KBM-7 (cell line): Measurements from ENCODE around the gene CXCL11.
"Not testable (repeated sequence)": the region's sequence is repeated elsewhere in the genome, so short reads cannot be mapped to it uniquely, and the experiment has no call there.

Source experiments
- DNase-seq: peaks from one replicate; pipeline ENCODE4 v3.0.0-alpha.2; 2015
- in situ Hi-C: fragments of 300-500 bp; cut with MboI; formaldehyde crosslinking; loops from 2 replicates; pipeline ENCODE4 v1.14.3; 2020; ENCODE audit warnings: low sequenced_read_pairs, low pct_unique_long_range_greater_than_20kb, mixed read lengths

Gene CXCL11

DNA sequence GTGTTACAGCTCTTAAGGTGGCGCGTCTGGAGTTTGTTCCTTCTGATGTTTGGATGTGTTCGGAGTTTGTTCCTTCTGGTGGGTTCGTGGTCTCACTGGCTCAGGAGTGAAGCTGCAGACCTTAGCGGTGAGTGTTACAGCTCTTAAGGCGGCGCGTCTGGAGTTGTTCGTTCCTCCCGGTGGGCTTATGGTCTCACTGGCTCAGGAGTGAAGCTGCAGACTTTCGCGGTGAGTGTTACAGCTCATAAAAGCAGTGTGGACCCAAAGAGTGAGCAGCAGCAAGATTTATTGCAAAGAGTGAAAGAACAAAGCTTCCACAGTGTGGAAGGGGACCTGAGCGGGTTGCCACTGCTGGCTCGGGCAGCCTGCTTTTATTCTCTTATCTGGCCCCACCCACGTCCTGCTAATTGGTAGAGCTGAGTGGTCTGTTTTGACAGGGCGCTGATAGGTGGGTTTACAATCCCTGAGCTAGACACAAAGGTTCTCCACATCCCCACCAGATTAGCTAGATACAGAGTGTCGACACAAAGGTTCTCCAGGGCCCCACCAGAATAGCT, 14.1 kb upstream of the CXCL11 start:
- in situ Hi-C loops, DNase-seq: not testable (repeated sequence)

DNA sequence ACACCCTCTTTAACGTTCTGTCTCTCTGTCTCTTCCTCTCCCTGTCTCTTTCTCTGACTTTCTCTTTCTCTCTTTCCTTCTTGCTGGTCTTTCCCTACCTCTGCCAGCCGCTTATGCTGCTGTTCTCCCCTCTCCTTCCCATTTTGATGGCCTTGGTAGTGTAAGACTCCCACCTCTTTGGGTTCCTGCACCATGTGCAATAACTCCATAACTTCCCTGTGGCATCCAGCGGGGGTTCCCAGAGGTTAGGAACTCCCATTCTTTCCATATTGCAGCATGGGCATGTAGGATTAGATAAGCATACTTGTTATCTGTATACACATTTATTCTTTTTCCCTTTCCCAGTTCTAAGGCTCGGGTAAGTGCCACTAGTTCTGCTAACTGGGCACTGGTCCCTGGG, 8.8 kb upstream of the CXCL11 start:
- DNase-seq, in situ Hi-C loops: not testable (repeated sequence)

DNA sequence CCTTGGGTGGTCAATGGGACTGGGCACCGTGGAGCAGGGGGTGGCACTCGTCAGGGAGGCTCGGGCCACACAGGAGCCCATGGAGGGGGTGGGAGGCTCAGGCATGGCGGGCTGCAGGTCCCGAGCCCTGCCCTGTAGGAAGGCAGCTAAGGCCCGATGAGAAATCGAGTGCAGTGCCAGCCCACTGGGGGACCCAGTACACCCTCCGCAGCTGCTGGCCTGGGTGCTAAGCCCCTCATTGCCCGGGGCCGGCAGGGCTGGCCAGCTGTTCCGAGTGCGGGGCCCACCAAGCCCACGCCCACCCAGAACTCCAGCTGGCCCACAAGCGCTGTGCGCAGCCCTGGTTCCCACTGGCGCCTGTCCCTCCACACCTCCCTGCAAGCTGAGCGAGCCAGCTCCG, 7.4 kb upstream of the CXCL11 start:
- DNase-seq, in situ Hi-C loops: not testable (repeated sequence)

DNA sequence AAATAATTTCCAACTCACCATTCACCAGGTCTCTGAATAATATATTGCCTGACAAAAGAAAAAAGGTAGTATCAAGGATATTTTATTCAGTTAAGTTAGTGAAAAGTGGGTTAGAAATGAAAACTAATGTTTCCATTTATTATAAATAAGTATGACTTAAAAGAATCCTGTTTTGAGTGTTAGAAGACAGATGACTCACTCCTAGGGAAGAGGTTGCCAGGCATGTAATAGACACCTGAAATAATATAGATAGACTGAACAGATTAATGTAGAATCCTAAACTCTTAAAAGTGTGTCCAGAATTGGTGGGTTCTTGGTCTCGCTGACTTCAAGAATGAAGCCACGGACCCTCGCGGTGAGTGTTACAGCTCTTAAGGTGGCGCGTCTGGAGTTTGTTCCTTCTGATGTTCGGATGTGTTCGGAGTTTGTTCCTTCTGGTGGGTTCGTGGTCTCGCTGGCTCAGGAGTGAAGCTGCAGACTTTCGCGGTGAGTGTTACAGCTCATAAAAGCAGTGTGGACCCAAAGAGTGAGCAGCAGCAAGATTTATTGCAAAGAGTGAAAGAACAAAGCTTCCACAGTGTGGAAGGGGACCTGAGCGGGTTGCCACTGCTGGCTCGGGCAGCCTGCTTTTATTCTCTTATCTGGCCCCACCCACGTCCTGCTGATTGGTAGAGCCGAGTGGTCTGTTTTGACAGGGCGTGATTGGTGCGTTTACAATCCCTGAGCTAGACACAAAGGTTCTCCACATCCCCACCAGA, 6.5 kb upstream of the CXCL11 start:
- DNase-seq, in situ Hi-C loops: not testable (repeated sequence)

DNA sequence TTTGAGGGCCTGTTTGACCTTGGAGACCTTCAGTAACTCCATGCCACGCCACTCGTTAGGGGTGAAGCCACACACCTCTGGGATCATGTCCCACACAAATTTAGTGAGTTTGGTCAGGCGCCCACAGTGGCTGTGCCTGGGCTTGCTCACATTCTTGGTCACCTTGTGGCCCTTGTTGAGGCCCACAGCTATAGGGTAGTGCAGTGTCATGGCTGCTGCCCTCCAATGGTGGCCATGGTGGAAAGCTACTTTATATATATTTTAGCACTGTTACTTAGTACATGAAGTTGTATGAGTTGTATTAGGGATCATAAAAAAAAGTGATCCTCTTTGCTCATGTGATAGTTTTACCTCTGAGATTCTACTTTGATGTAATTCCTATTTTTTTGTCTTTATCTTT, 985 bp upstream of the CXCL11 start:
- in situ Hi-C loops = no loop called here
- no peak for DNase-seq

DNA sequence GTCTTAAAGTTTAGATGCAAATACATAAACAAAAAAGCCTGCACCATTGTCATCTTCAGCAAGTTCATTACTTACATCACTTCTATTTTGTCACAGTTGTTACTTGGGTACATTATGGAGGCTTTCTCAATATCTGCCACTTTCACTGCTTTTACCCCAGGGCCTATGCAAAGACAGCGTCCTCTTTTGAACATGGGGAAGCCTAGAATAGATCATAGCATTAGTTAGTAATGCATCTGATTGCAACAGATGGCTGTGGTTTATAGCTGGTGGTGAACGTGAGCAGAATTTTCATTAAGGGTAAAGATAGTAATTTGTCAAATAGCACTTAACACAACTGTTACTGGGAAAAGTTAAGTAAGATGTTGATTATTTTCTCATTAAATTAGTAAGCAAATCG, 729 bp downstream of the CXCL11 start:
- DNase-seq = no peak
- in situ Hi-C loops = no loop called here

DNA sequence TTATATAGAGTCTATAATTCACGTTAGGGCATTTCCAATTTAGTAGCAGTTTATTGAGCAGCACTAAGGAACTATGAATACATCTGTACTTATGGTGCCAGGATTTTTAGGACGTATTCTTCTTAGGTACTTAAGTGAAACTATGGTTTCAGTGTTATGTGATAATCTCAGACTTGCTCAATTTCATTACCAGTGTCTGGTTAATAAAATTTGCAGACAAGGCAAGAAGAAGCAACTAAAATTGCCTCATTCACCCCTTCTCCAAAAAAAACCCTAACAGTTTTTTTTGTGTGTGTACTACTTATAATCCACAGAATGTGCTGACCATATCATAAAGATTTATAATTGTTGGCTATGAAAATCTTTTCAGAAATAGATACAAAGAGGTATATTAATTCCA, 6.6 kb downstream of the CXCL11 start:
- in situ Hi-C loops = no loop called here

DNA sequence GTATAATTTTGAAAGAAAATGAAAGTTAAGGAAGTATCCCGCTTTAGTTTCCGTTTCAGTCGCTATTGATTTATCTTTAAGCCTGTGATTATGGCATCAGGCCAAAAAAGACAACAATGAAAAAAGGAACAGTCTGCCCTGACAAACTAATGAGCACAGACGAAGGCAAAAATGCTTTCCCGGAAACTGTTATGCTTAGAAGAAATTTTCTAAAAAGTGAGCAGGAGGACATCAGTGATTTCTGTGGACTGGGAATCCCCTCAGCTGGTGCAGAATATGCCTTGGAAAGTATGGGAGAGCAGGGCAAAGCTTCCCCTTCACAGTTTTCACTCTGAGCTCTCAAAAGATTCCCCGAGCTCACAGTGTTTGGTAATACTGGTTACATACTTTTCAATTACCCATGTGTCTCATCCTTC, 7.5 kb downstream of the CXCL11 start:
- peak; percentile 62 for DNase-seq
- in situ Hi-C loops = no loop called here

More for the DNA sequence above, 6.6 kb downstream of the CXCL11 start:
- DNase-seq = no peak

DNA sequence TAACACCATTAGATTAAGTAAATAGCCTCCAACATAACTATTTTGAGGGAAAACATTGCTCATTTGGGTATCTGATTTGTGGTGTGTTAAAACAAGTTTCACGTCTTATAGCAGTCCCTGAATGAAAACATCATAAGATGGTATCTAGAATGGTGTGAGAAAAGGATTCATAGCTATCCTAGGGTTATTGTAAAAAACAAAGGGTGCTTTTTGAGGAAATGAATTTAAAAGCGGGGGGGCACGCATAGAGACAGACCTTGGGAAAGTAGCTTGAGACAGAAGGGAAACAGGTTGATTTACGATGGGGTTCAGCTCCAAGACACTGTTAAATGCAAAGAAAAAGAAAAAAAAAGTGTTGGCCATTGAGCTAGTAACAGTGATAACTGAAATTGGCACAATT, 11.8 kb downstream of the CXCL11 start:
- in situ Hi-C loops = no loop called here
- peak; percentile 9 for DNase-seq

DNA sequence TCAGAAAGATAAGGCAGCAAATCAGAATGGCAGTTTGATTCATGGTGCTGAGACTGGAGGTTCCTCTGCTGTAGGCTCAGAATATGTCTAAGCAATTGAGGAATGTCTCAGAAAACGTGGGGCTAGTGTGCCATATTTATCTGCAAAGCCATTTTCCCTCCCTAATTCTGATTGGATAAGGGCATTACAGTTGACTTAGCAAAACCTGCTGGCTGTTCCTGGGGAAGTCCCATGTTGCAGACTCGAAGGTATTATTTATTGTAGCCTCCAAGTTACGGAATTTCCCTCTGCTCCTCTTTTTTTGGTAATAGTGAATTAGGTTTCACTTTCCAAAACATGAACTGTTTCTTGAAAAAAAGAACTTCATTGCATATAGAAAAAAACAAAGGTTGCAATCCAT, 12.5 kb downstream of the CXCL11 start, which contains the start of gene CXCL10:
TSS of gene CXCL10 (minus strand) at position 109 of the 400 bp plus-strand sequence. CDS start at position 43, 66 bp downstream.
- in situ Hi-C loops = no loop called here
- no peak for DNase-seq

DNA sequence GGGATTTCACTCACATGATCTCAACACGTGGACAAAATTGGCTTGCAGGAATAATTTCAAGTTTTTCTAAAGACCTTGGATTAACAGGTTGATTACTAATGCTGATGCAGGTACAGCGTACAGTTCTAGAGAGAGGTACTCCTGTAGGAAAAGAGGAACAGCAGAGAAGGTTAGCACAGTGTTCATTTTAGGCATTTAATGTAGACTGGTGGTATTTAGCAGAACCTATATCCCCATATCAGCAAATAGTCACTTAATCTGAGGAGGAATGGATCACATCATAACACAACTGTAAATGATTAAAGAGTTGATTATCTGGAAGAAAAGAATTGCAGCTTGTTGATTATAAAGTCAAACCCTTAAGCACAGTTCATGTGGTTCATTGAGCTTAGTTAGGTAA, 13.2 kb downstream of the CXCL11 start:
- in situ Hi-C loops = no loop called here

DNA sequence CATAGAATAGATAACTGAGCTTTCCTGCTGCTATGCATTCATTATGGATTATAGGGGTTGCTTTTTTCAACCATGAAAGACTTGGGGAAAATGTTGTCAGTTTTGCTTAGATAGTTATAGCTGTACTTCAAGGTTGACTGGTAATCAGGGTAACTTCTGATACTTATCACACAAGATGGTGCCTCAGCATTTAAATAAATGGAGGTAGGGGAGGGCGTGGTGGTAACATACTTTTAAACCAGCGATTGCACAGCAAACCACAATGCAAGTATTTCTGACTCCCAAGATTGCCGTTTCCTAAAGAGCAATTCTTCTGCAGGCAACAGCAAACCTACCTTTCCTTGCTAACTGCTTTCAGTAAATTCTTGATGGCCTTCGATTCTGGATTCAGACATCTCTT, 13.8 kb downstream of the CXCL11 start:
- in situ Hi-C loops = no loop called here
- DNase-seq = no peak

More for the DNA sequence above, 13.2 kb downstream of the CXCL11 start:
- no peak for DNase-seq

DNA sequence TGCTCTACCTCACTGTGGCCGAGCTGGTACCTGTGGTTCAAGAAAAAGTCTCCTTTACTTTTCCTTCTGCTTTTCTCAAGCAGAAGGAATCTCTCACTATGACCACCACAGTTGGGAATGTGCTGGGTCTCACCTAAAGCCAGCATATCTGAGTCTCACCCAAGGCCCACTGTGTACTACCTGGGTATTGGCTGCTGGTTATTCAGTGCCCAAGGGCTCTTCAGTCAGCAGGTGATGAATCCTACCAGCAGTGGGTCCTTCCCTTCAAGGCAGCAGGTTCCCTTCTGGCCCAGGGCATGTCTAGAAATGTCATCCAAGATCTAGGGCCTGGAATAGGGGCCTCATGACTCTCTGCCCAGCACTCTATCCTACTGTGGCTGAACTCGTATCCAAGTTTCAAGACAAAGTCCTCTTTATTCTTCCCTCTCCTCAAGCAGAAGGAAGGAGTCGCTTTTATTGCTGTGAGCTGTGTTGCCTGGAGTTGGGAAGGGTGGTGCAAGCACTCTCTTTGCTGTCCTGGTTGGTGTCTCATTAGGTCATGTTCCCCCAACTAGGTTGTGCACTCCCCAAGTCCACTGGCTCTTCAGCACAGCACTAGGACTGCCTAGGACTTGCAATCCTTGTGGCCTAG, 18.7 kb downstream of the CXCL11 start:
- DNase-seq = no peak
- in situ Hi-C loops = no loop called here

DNA sequence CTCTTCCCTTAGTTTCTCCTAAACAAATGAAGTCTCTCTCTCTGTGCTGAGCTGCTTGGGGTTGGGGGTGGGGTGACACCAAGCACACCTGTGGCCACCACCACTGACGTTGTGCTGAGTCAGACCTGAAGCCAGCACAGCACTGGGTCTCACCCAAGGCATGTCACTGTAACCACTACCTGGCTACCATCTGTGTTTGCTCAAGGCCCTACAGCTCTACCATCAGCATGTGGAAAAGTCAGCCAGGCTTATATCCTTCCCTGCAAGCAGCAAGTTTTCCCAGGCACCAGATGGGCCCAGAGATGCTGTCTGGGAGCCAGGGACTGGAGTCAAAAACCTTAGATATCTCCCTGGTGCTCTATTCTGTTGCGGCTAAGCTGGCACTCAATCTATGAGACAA, 19.5 kb downstream of the CXCL11 start:
- no peak for DNase-seq
- in situ Hi-C loops = no loop called here

DNA sequence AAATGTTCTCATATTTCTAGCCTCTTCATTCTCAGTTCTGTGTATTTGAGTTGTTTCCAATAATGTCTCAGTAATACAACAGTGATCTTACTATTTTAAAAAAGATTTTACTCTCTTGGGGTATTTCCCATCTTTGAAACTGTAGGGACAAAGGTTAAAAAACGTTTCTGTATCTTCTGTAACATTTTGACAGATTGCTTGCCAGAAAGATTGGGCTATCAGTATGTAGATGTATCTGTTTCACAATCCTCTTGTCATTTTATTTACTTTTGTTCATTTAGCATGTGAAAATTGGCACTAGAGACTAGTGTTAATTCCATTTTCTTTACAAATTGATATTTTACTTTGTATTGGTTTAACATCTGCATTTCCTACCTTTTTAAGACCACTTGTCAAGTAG, 22.3 kb downstream of the CXCL11 start:
- DNase-seq = no peak
- in situ Hi-C loops = no loop called here

DNA sequence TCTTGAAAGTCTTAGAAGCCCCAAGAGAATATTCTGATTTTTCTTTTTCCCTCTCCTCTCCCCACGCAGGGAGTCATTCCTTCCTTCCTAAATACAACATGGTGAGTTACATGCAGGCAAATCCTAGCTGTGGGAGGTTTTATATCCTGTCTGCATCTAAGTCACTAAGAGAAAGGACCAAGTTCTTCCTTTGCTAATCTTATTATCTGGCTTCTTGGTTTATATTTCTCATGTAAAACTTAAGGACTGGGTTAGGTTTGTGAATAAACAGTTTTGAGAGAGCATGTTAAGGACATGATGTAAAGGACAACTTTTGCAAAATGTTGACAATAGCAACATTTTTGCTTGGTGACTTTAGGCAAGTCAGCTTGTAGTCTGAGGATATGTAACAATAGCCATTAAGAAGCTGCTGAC, 23.5 kb downstream of the CXCL11 start:
- no peak for DNase-seq
- in situ Hi-C loops = no loop called here

DNA sequence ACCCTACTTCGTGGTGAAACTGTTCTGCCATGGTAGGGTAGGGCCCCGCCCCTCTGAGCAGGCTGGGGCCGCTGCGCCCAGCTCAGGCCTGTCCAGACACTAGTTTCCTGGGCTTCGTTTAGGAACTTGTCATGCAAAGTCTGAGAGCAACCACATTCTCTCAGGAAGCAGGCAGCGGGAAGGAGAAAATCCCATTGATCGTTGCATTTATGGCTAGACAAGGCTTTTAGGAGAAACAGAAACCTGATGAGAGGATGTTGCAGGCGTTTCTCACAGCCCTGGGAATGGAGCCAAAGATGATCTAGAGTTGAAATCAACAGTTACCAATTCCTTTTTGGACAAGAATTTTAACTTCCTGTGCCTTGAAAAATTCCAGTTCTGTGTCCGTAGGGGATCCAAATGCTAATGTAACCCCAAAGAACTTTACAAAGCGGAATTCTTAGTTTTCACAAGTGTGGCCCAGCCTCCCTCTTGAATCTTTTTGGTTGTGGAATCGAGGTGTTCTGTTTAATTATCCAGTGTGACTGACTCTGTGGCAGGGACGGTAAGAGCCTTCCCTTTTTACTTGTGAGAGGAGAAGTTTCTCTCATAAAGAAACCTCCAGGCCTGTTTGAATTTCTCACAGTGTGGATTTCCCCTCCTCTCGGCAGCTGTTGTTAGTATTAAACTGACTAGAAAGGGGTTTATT, 24.0 kb downstream of the CXCL11 start:
- in situ Hi-C loops = no loop called here

DNA sequence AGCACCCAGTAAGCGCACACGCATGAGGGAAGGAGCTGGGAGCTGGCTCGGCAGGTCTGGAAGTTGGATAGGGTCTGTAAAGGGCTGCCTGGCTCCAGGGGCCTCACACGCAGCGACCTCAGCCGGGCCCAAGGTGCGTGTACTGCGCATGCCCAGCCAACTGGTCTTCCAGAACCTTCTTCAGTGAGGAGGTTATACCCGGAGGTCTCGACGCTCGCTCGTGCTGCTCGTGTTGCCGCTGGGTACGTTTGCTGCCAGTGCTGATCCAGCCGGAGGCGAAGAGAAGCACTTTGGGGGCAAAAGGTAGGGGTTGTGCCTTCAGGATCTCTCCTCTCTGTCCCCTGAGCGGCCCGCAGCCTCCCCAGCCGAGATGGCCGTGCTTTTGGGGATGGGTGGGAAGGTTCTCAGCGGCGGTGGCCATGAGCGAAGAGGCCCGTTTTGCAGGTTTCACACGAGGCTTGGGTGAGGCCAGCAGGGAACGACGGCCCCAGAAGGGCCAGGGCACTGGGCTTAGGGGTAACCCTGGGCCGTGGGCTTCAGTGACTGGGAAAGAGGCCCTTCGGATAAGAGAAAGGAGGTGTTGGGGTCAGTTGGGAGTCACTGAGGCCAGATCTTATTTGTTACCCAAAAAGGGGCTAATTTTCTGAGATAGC, 24.7 kb downstream of the CXCL11 start:
- DNase-seq = no peak
- in situ Hi-C loops = no loop called here

More for the DNA sequence above, 24.0 kb downstream of the CXCL11 start:
- DNase-seq = no peak

DNA sequence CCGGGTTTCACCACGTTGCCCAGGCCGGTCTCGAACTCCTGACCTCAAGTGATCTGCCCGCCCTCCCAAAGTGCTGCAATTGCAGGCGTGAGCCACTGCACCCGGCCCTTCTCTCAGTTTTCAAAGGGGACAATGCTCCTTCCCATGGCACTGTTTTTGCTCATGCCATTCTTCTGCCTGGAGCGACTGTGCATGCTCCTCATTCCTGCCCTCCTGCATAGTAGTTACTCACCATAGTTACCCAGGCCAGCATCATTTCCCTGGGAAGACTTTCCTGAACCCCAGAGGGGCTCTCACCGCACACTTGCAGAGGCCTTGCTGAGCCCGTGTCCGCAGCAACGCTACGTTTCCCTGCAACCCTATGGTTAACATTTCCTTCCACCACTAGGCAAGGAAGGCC, 25.3 kb downstream of the CXCL11 start:
- DNase-seq = no peak
- in situ Hi-C loops = no loop called here
